Central memory CD8-positive, alpha-beta T cell (primary cell): ENCODE data around the gene KATNBL1.
"Not testable (repeated sequence)": the region's sequence is repeated elsewhere in the genome, so short reads cannot be mapped to it uniquely, and the experiment has no call there.

ENCODE experiments used
- ATAC-seq: fragments of 150-1000 bp; cut with Tn5 transposase; replicated peaks from 2 replicates; pipeline ENCODE4 v1.10.0; 2022; ENCODE audit warnings: mild to moderate bottlenecking, moderate FRiP score, moderate number of reproducible peaks; ENCODE audit not compliant: poor library complexity, severe bottlenecking; ENCODE audit errors: extremely low read depth
- DNase-seq, 2 donors: peaks; one replicate each; pipeline ENCODE4 v3.0.0; 2021; ENCODE audit warnings: low spot score in 2 of 2
- H3K27ac Mint-ChIP-seq: one replicate; pipeline ENCODE4 v1.8.0; 2022; ENCODE audit warnings: low read depth, mild to moderate bottlenecking, moderate library complexity, mixed read lengths
- H3K27me3 Mint-ChIP-seq: one replicate; pipeline ENCODE4 v1.8.0; 2022; ENCODE audit warnings: mixed read lengths
- H3K36me3 Mint-ChIP-seq: one replicate; pipeline ENCODE4 v1.8.0; 2022; ENCODE audit warnings: mild to moderate bottlenecking, moderate library complexity, mixed read lengths; ENCODE audit not compliant: insufficient read depth
- H3K4me1 Mint-ChIP-seq: one replicate; pipeline ENCODE4 v1.8.0; 2022; ENCODE audit warnings: mixed read lengths
- H3K4me3 Mint-ChIP-seq: one replicate; pipeline ENCODE4 v1.8.0; 2022; ENCODE audit warnings: mild to moderate bottlenecking, moderate library complexity, mixed read lengths
- H3K9me3 Mint-ChIP-seq: one replicate; pipeline ENCODE4 v1.8.0; 2022; ENCODE audit warnings: mixed read lengths

KATNBL1 gene

DNA sequence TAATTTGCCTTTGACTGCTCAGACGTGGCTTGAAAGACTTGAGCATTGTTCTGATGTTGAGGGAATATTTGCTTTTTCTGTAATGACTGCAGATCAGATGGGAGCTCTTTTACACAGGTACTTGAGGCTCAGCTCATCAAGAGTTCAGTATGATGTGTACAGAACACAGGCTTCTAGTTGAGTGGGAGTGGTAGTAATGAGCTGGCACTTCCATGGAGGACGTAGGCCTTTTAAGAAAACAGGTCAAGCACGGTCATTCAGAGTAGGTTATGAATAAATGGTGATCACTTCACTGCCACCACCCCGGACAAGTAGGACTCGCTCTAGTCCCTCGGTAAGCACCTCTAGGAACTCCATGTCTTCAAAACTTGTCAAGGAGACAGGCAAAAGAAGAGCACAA, 23.7 kb upstream of the KATNBL1 start:
- DNase-seq = no peak
- no peaks in the 10 kb centered on the region for H3K27me3 Mint-ChIP-seq
- H3K4me1 Mint-ChIP-seq = no peaks in the 10 kb centered on the region
- H3K9me3 Mint-ChIP-seq = no peaks in the 10 kb centered on the region
- H3K27ac Mint-ChIP-seq = no peak overlapping the region
- no peak overlapping the region for H3K4me3 Mint-ChIP-seq
- H3K36me3 Mint-ChIP-seq = peaks cover 44% of the 10 kb centered on the region
- no peak for ATAC-seq

- no peak for ATAC-seq
- Mint-ChIP-seq H3K36me3 (peaks cover 39% of the 10 kb centered on the region), H3K27me3 (no peaks in the 10 kb centered on the region), H3K9me3 (no peaks in the 10 kb centered on the region), H3K27ac (peak overlapping the region; percentile 98), H3K4me3 (peak overlapping the region; percentile 92), H3K4me1 (peaks cover 28% of the 10 kb centered on the region)
- DNase-seq = no peak
Observed at GRCh38 chr15:34223904-34224596, 14.2 kb upstream of the KATNBL1 start.

- Mint-ChIP-seq H3K4me3 (no peak overlapping the region), H3K9me3 (no peaks in the 10 kb centered on the region), H3K27ac (no peak overlapping the region), H3K4me1 (no peaks in the 10 kb centered on the region), H3K27me3 (no peaks in the 10 kb centered on the region), H3K36me3 (no peaks in the 10 kb centered on the region)
- no peak for DNase-seq
- no peak for ATAC-seq
Observed at GRCh38 chr15:34217587-34218225, 7.8 kb upstream of the KATNBL1 start.

- no peak for DNase-seq
- no peak for ATAC-seq
- Mint-ChIP-seq H3K4me1 (no peaks in the 10 kb centered on the region), H3K4me3 (no peak overlapping the region), H3K36me3 (peaks cover 1% of the 10 kb centered on the region), H3K27me3 (no peaks in the 10 kb centered on the region), H3K9me3 (no peaks in the 10 kb centered on the region), H3K27ac (no peak overlapping the region)
Observed at GRCh38 chr15:34216527-34217270, 6.8 kb upstream of the KATNBL1 start.

DNA sequence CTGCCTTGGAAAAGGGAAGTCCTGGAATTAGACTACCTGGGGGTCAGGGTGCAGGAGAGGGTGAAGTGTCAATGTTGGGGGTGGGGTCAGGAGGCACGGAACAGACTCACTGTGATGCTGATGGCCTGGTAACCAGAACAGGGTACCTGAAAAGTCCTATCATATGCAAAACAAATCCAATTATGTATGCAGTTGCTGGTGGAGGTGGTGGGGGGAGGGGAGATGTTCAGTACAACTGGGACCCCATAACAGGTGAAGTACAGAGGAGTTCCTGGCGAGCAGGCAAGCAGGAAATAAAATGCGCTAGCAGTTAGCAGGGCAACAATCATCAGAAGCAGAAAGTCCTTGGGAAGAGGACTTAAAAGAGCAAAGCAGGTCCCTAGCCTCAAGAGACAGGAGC, 4.2 kb upstream of the KATNBL1 start:
- H3K4me3 Mint-ChIP-seq = no peak overlapping the region
- peaks cover 1% of the 10 kb centered on the region for H3K4me1 Mint-ChIP-seq
- no peak for ATAC-seq
- no peaks in the 10 kb centered on the region for H3K9me3 Mint-ChIP-seq
- H3K36me3 Mint-ChIP-seq = peaks cover 3% of the 10 kb centered on the region
- DNase-seq = no peak
- no peaks in the 10 kb centered on the region for H3K27me3 Mint-ChIP-seq
- H3K27ac Mint-ChIP-seq = no peak overlapping the region

DNA sequence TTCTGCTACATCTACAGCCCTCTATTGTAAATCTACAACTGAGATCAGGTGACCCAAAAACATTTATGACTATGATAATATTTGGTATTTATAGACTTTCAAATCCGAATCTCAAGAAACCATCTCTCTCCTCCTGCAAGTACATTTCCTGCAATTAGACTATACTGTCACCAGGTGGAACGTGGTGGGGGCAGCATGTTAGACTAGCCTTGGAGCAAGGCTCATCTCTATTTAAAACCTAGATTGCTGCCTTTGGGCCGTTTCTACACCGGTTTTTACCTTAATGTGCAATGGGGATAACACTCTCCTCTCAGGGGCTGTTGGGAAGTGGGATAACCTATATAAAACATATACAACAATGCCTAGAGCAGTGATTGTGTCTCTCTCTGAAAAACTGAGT, 3.8 kb upstream of the KATNBL1 start:
- Mint-ChIP-seq H3K9me3 (no peaks in the 10 kb centered on the region), H3K4me3 (no peak overlapping the region), H3K4me1 (peaks cover 6% of the 10 kb centered on the region), H3K27me3 (no peaks in the 10 kb centered on the region), H3K27ac (no peak overlapping the region), H3K36me3 (peaks cover 3% of the 10 kb centered on the region)
- no peak for ATAC-seq
- DNase-seq = no peak

DNA sequence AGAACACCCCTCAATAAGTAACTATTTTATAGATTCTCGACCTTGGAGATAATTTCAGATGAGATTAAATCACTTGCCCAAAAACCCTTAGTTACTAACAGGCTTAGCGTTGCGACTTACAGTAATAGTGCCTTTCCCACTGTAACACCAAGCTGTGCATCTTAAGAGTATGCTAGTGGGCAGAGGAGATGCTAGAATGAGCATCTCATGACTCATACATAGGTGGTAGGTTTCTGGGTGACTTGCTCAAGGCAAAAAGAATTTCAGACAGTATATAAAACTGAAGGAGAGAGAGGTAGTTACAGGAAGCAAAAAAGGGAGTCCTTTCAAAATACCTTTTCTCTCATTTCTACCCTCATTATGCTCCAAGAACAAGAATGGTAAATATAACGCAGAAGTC, 3.9 kb downstream of the KATNBL1 start:
- peaks cover 4% of the 10 kb centered on the region for H3K36me3 Mint-ChIP-seq
- DNase-seq (no peak), ATAC-seq (no peak)
- H3K4me3 Mint-ChIP-seq = no peak overlapping the region
- peaks cover 24% of the 10 kb centered on the region for H3K4me1 Mint-ChIP-seq
- H3K27me3 Mint-ChIP-seq = no peaks in the 10 kb centered on the region
- no peaks in the 10 kb centered on the region for H3K9me3 Mint-ChIP-seq
- no peak overlapping the region for H3K27ac Mint-ChIP-seq

- H3K4me3 Mint-ChIP-seq = no peak overlapping the region
- no peaks in the 10 kb centered on the region for H3K27me3 Mint-ChIP-seq
Observed at GRCh38 chr15:34203936-34204335, 6.0 kb downstream of the KATNBL1 start.

GRCh38 chr15:34203305-34203704, 6.6 kb downstream of the KATNBL1 start:
- Mint-ChIP-seq H3K36me3 (peaks cover 5% of the 10 kb centered on the region), H3K9me3 (no peaks in the 10 kb centered on the region), H3K4me3 (no peak overlapping the region), H3K27me3 (no peaks in the 10 kb centered on the region), H3K27ac (no peak overlapping the region), H3K4me1 (peaks cover 20% of the 10 kb centered on the region)
- DNase-seq (no peak), ATAC-seq (no peak)

More at GRCh38 chr15:34203936-34204335, 6.0 kb downstream of the KATNBL1 start:
- H3K36me3 Mint-ChIP-seq = peaks cover 5% of the 10 kb centered on the region
- H3K9me3 Mint-ChIP-seq = no peaks in the 10 kb centered on the region
- peaks cover 21% of the 10 kb centered on the region for H3K4me1 Mint-ChIP-seq
- H3K27ac Mint-ChIP-seq = no peak overlapping the region
- ATAC-seq (no peak), DNase-seq (no peak)

- not testable (repeated sequence) for H3K4me3 Mint-ChIP-seq, ATAC-seq, H3K36me3 Mint-ChIP-seq, H3K9me3 Mint-ChIP-seq, DNase-seq, H3K27ac Mint-ChIP-seq, H3K27me3 Mint-ChIP-seq
- H3K4me1 Mint-ChIP-seq = peaks cover 30% of the 10 kb centered on the region
Observed at GRCh38 chr15:34193272-34193671, 16.6 kb downstream of the KATNBL1 start.

GRCh38 chr15:34188711-34189110, 21.2 kb downstream of the KATNBL1 start:
- ATAC-seq (no peak), DNase-seq (no peak)
- Mint-ChIP-seq H3K27me3 (no peaks in the 10 kb centered on the region), H3K4me3 (no peak overlapping the region), H3K27ac (no peak overlapping the region), H3K9me3 (no peaks in the 10 kb centered on the region), H3K4me1 (peaks cover 29% of the 10 kb centered on the region), H3K36me3 (peaks cover 3% of the 10 kb centered on the region)

DNA sequence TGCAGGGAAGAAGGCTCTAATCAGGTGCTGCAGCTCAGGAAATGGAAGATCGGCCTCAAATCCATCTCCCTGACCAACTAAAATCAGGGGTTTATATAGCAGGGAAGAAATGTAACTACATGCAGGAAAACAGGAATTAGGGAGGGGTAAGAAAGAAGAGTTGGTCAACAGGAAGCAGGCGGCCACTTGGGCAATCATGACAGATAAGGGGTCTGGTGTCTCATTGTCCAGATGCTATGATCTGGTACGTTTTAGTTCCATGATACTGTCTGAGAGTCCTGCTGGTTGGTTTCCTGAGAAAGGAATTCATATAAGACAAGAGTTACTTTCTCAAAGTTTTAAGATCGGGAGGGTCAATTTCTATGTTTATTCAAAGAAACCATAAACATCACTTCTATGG, 24.2 kb downstream of the KATNBL1 start:
- H3K36me3 Mint-ChIP-seq = peaks cover 3% of the 10 kb centered on the region
- DNase-seq = no peak
- H3K4me1 Mint-ChIP-seq = peaks cover 26% of the 10 kb centered on the region
- H3K27ac Mint-ChIP-seq = no peak overlapping the region
- no peaks in the 10 kb centered on the region for H3K9me3 Mint-ChIP-seq
- no peak overlapping the region for H3K4me3 Mint-ChIP-seq
- no peaks in the 10 kb centered on the region for H3K27me3 Mint-ChIP-seq
- ATAC-seq = no peak

- peaks cover 36% of the 10 kb centered on the region for H3K4me1 Mint-ChIP-seq
- no peaks in the 10 kb centered on the region for H3K9me3 Mint-ChIP-seq
- peaks cover 5% of the 10 kb centered on the region for H3K36me3 Mint-ChIP-seq
- no peaks in the 10 kb centered on the region for H3K27me3 Mint-ChIP-seq
- ATAC-seq = no peak
- no peak for DNase-seq
- H3K4me3 Mint-ChIP-seq = no peak overlapping the region
- H3K27ac Mint-ChIP-seq = no peak overlapping the region
Observed at GRCh38 chr15:34182942-34183341, 27.0 kb downstream of the KATNBL1 start.
